Stimulated activated CD4-positive, alpha-beta T cell treated with anti-CD3 and anti-CD28 coated beads, TNF-alpha, amount 100 ng/mL, for 24 hours (primary cell): Measurements from ENCODE around the gene ADGRD1.

Source experiments
- DNase-seq, 3 experiments: peaks; one replicate each; pipeline ENCODE4 v3.0.0-alpha.2; 2020; ENCODE audit warnings: low read depth in 3 of 3

ADGRD1 gene

DNA sequence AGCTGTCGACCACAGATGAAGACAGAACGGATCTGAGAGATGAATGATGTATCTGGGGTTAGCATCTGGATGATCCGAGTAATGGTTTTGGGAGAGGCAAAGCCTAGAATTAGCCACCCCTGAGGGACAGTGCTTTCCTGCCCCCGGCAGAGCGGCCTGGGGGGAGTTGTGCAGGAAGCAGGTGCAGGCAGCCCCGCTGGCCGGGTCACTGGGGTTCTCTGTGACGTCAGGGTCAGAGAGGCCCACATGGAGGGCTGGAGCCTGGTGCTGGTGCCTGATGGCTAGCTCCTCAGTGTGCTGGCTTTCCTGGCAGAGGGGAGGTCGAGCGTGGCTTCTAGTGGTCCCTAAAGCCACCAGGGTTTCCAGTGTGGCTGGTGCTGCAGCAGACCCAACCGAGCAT lies 70.3 kb downstream of the ADGRD1 start:
- DNase-seq: no peak

- DNase-seq: no peak
Measured at GRCh38 chr12:131024721-131025120, 71.0 kb downstream of the ADGRD1 start.

DNA sequence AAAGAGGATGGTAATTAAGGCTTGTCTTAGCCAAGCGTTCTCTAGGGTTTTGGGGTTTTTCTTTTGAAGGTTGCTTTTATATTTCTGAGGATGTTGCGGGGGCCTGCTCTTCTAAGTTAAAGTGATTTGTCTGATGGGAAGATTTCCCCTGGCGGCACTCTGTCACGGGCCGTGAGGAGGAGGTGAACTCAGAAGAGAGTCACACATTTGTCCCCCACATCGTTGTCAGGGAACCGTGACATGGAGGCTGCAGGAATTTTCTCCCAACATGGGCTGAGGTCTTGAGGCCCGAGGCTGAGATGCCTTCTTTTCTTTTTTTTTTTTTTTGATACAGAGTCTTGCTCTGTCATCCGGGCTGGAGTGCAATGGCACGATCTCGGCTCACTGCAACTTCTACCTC lies 71.5 kb downstream of the ADGRD1 start:
- DNase-seq: no peak

- DNase-seq: no peak
Measured at GRCh38 chr12:131025939-131026702, 72.4 kb downstream of the ADGRD1 start.

DNA sequence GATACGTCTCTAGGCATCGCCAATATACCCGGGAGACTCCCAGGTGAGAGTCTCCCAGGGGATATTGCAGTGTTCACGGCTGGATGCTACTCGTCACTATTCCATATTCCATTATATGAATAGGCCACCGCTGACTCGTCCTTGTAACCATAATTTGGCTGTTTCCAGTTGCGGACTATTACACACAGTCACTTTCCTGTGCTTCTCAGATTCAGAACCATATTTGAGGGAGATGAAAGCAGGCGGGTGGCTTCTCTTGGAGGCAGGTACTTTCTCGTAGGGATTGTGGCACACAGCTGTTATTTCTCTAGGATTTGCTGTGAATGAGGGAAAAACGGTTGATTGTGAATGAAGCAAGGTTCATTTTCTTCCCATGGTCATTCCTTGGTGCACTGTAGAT lies 73.0 kb downstream of the ADGRD1 start:
- DNase-seq: no peak

DNA sequence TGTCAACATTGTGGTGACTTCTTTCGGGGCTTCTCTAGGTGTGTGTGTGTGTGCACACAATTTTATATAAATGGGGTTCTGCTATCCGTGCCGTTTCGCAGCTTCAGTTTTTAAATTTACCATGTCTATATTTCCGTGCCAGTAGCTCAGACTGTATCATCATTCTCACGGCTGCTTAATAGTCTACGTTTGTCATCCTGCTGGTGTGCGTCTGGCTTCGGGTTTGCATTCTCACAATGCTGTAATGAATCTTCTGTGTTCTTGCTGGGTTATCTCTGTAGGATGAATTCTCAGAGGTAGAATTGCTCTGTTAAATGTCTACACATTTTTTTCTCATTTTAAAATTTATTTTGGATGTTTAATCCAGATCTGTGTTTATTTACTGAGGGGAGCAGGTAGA lies 73.6 kb downstream of the ADGRD1 start:
- DNase-seq: no peak

DNA sequence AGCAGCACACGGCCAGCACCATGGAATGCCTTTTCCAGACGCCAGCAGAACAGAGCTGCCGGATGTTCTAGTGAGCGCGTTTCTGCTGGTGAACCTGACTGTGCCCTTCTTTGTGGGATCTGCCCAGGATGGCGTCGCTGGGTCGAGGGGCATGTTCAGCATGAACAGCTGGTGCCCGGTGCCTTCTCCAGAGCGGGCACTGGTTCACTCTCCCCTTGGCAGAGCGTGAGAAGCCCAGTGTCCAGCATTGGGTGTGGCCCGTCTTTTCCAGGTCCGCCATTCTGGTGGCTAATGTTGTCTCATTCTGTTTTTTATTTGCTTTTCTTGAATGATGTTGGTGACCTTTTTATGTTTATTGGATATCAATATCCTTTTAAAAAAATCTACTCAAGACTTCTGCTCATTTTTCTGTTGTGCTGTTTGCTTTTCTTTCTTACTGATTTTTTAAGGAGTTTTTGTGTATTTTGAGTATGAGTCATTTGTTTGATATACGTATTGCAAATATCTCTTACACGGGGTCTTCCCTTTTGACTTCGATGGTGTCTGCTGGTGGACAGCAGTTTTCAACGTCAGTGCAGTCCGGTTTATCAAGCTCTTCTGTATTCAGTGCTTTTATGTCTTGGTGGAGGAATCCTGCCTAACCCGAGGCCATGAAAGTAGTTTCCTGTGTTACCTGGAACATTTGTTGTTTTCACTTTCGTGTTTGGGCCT lies 74.3 kb downstream of the ADGRD1 start:
- no peak for DNase-seq

DNA sequence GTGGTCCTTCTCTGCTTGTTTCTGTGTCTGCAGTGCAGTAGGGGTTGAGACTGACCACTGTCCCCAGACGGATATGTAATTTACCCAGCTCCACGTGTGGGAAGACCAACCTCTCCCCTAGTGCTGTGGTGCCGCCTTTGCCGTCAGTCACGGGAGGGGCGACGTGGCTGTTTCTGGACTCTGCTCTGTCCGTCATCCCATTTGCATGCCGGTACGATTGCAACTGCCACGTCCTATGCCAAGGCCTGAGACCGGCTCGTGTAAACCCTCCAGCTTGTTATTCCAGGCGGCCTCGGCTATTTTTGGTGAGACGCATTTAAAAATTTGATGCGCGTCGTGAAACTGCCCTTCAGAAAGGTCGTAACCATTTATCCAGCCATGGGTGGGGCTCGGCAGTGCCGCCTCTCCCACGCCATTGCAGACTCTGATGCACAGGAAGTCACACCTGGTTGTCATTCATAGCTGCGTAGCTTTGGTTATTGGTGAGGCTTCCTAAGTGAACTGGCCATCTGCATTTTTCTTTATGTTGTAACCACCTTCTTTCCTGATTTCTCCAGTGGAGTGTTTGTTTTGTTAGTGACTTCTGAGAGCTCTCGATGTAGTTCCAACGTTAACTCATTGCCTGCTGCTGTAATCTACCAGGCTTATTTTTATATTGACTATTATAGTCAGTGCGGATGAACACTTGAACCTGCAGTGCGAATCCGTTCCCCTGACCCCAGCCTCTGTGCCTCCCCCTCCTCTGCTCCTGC lies 75.1 kb downstream of the ADGRD1 start:
- no peak for DNase-seq

DNA sequence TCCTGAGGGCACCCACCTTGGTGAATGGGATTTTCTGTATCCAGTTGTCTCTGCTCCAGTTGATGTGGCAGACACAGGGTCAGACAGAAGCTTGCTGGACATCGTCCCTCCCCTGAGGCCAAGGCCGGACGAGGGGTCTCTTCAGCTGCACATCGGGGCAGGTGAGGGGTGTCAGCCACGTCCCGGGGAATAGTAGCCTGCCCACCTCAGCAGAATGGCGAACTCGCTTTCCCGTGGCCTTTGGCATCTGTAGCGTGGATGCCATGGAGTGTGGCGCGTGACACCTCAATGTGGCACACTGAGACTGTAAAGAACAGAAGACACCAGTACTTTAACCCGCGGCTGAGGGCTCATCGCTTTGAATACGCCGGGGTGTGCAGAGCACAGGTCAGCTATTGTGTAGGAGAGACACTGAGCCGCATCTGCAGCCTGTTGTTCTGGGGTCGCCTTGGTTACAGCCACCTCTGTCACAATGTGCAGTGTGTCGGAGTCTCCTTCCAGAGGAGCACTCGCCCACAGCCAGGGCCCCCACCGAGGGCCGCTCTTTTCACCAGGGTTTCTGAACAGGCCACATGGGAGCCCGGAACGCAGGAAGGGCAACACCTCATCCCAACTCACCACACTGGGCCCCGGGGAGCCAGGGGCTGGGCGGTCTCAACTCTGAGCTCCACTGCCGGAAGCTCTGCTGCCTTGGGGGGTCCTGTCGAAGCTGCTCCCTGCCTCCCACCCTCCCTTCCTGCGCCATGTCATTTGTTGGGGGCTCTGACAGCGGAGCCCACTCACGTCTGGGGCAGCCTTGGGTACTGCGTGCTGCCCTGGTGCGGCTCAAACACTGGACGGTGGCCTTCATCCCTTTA lies 77.0 kb downstream of the ADGRD1 start:
- no peak for DNase-seq

GRCh38 chr12:131032082-131032750 lies 78.5 kb downstream of the ADGRD1 start:
- DNase-seq: no peak

DNA sequence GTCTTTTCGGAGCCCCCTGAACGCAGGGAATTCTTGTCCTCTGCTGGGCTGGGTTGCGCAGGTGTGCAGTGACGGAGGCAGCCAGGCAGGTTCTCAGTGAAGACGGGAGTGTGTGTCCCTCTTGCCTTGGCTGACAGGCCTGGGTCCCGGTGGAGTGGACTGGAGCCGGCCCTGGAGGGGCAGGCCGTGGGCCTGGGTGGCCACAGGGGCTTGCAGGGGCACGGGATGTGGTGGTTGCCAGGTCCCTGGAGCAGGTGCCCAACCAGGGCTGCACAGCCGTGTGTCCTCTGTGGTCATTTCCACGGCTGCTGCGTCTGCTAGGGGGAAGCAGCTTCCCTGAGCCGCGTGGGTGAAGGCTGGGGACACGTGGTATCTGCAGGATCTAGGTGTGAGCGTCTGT lies 79.8 kb downstream of the ADGRD1 start:
- no peak for DNase-seq

DNA sequence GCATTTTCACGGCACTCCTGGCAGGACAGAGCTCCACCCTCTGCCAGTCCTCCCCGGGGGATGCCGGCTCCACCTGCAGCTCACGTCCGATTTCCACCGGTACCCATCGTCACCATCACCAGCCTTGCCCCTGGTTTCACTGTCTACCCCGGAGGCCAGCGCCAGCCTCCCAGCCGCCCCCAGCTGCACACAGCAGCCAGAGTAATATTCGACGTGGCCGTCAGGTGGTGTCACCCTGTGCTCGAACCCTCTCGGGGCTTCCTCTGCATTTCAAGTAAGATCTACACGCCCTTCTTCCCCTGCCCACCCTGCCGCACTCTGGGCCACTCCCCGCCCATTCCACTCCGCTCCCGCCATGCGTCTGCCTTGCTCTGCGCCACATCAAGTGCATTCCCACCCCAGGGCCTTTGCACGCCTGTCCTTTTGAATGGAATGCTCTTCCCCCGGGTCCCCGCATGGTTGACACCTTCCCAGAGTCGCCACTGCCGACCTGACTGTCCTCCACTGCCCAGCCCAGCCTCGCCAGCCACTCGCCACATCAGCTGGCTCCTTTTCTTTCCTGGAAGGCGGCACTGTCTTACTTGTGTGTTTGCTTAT lies 80.3 kb downstream of the ADGRD1 start:
- DNase-seq: no peak

DNA sequence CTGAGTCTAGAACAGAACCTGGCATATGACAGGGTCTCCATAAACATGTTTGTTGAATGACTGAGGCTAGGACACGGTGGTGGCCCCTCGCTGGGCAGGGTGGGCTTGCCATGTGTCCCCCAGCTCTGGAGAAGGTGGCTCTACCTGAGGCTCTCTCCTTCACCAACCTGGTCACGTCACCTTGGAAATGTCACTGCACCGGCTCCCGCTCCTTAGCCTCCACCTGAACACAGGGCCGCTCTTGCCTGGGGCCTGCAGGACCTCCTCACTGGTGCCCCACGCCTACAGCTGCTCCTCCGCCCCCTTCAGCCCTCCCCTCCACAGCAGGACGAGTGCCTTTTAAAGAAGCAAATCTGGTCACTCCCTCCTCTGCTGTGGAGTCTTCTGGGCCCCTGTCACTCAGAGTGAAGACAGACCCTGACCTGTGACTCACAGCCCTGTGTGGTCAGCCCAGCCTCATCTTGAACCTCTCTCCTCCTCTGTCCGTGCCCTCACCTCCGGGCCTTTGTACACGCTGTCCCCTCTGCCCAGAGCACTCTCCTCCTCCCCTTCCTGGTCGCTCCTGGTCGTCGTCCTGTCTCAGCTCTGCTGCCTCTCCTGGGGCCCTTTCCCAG lies 81.0 kb downstream of the ADGRD1 start:
- no peak for DNase-seq

DNA sequence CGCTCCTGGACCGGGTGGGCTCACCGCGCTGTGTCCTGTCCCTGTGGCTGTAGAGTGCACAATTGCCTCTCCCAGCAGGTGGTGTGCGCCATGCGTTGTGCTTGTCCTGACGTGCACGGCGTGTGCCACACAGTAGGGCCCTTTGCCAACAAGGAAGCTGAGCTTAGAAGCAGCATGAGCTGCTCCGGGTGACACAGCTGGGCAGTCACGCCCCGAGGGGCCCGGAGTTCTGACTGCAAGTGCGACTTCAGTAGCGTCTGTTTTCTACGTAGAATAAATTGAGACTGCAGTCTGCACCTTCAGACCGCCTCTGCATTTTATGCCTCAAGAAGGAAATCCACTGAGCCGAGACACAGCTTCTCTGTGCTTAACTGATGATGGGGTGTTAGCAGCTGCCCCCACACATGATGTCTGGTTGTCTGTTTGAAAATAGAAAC lies 81.6 kb downstream of the ADGRD1 start:
- no peak for DNase-seq

- DNase-seq: no peak
Measured at GRCh38 chr12:131038159-131038558, 84.5 kb downstream of the ADGRD1 start.

DNA sequence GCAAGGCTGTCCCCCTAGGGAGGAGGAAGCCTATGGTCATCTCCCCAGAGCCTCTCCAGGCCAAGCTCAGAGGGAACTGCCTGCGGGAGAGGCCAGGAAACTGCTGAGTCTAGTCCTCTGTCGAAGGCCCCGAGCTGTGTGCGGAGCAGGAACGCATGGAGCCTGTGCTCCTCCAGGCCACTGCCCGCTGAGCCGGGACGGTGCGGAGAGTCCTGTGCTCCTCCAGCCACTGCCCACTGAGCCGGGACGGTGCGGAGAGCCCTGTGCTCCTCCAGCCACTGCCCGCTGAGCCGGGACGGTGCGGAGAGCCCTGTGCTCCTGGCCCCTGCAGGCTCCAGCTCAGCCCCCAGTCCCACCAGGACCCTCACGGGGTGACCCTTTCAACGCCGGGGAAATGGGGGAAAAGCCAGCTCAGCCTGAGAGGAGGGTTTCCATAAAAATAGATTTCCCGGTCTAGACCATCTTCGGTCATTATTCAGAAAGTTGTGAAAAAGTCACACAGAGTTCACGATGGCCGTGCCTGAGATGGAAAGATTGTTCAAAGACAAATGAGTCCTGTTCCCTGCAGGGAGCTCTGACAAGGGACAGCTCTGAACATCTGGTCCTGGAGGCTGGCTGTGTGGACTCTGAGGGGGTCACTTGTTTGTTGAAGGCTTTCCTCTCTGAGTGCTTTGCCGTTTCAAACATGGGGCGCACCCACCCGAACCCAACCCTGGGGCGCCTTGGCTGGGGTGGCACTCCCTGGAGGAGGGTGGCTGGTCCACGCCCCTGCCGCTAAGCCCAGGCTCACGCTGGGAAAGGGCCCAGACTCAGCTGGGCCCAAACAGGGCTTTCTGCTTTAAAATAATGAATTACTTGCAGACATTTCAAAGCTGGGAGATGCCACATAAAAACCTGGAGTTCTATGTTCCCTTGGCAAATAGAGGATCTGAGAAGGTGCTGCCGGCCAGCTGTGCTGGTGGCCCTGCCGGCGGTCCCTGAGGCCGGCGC lies 85.5 kb downstream of the ADGRD1 start:
- DNase-seq: no peak

DNA sequence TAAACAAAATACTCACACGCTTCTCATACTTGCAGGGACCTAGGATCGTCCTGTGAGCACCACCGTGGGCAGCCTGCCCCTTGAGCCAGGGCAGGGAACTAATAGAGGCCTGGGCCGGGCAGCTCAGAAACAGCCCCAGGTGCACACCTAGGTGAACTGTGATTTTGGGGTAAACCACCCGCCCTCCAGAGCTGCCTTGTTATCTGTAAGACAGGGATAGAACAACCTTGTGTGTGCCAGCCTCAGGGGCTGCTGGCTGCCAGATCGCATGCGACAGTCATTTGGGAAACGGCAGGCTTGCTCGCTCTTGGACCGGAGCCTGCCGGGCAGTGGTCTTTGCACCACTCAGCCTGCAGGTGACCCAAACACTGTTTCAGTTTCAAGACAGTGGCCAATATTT lies 86.8 kb downstream of the ADGRD1 start:
- no peak for DNase-seq

- DNase-seq: no peak
Measured at GRCh38 chr12:131041216-131041967, 87.7 kb downstream of the ADGRD1 start.
